RWPE1 (cell line): ENCODE results near the gene LBH.

Experiments used
- CTCF ChIA-PET: fragments of 350-600 bp; sonication (Branson Sonifier 250); formaldehyde crosslinking; extraction: SDS; loops from one replicate; lab custom pipeline; 2021; lab: Yijun Ruan, JAX
- POLR2A ChIA-PET: fragments of 400-600 bp; formaldehyde crosslinking; extraction: SDS; loops from one replicate; lab custom pipeline; 2020; ENCODE audit warnings: antibody characterized with exemption; ENCODE audit not compliant: low non-redundant PET; lab: Yijun Ruan, JAX
- DNase-seq: peaks from one replicate; pipeline ENCODE4 v3.0.0; 2012; ENCODE audit warnings: low spot score
- H3K27ac ChIP-seq: fragments of 450-650 bp; 2 replicates; pipeline ENCODE4 v1.5.1; 2017
- CTCF ChIP-seq: fragments of 450-650 bp; conservative IDR thresholded peaks from 2 replicates; pipeline ENCODE4 v1.5.1; 2017; ENCODE audit warnings: low read depth, mild to moderate bottlenecking

Gene LBH

GRCh38 chr2:30191819-30192271 lies 39.5 kb upstream of the LBH start:
- no peak overlapping the region for H3K27ac ChIP-seq
- TF ChIP-seq CTCF, result no peak
- CTCF ChIA-PET, result no interaction called here
- DNase-seq, result no peak
- POLR2A ChIA-PET, result no interaction called here

- POLR2A ChIA-PET, result no interaction called here
- H3K27ac ChIP-seq, result no peak overlapping the region
- TF ChIP-seq CTCF, result no peak
- DNase-seq, result no peak
- CTCF ChIA-PET, result interaction anchor here (1.0 kb wide), 1 partner anchor 27 kb away, joined by 4 read pairs; no protein-coding TSS in a partner anchor
These were observed 39.0 kb upstream of the LBH start for GRCh38 chr2:30192314-30192713.

GRCh38 chr2:30193104-30193681 lies 38.1 kb upstream of the LBH start:
- no peak for DNase-seq
- TF ChIP-seq CTCF, result no peak
- CTCF ChIA-PET, result interaction anchor here (0.5 to 1.8 kb wide), 3 partner anchors 28 to 518 kb away, joined by 3 to 4 read pairs (median 4); no protein-coding TSS in a partner anchor
- POLR2A ChIA-PET, result no interaction called here
- no peak overlapping the region for H3K27ac ChIP-seq

- no peak for TF ChIP-seq CTCF
- no peak overlapping the region for H3K27ac ChIP-seq
- POLR2A ChIA-PET, result no interaction called here
These were observed 36.9 kb upstream of the LBH start for GRCh38 chr2:30194421-30194820.

GRCh38 chr2:30195016-30195415 lies 36.3 kb upstream of the LBH start:
- DNase-seq, result no peak
- POLR2A ChIA-PET, result no interaction called here
- CTCF ChIA-PET, result interaction anchor here (0.6 kb wide), 1 partner anchor 23 kb away, joined by 4 read pairs; no protein-coding TSS in a partner anchor
- no peak overlapping the region for H3K27ac ChIP-seq
- no peak for TF ChIP-seq CTCF

More at GRCh38 chr2:30194421-30194820, 36.9 kb upstream of the LBH start:
- CTCF ChIA-PET, result interaction anchor here (1.8 kb wide), 1 partner anchor 517 kb away, joined by 4 read pairs; no protein-coding TSS in a partner anchor
- DNase-seq, result no peak

GRCh38 chr2:30197570-30198192 lies 33.7 kb upstream of the LBH start:
- no peak for TF ChIP-seq CTCF
- no peak overlapping the region for H3K27ac ChIP-seq
- ChIA-PET POLR2A (no interaction called here), CTCF (no interaction called here)
- DNase-seq, result no peak
